Endodermal cell (in vitro differentiated cells): ENCODE results near the gene TMEM176A. TPM values are rescaled to one million over a fixed set of nuclear protein-coding genes. Genes with fewer than 3 reads are reported as not detected.

Experiments used
- DNase-seq: peaks from one replicate; pipeline ENCODE4 v3.0.0-alpha.2; 2017
- H3K27ac ChIP-seq: 2 replicates; pipeline ENCODE4 v1.5.1; 2013; ENCODE audit warnings: mild to moderate bottlenecking, low read depth, low read length, moderate library complexity
- H3K27me3 ChIP-seq: 2 replicates; pipeline ENCODE4 v1.6.1; 2013; ENCODE audit warnings: mild to moderate bottlenecking, low read length, moderate library complexity; ENCODE audit not compliant: insufficient read depth, control insufficient read depth, poor library complexity, severe bottlenecking
- H3K36me3 ChIP-seq: 2 replicates; pipeline ENCODE4 v1.7.0; 2013; ENCODE audit warnings: mild to moderate bottlenecking, low read length, moderate library complexity; ENCODE audit not compliant: control insufficient read depth, insufficient read depth
- H3K4me1 ChIP-seq: one replicate; pipeline ENCODE4 v1.7.0; 2013; ENCODE audit warnings: low read length; ENCODE audit not compliant: control insufficient read depth, insufficient read depth
- H3K4me3 ChIP-seq: 2 replicates; pipeline ENCODE4 v1.5.1; 2013; ENCODE audit warnings: mild to moderate bottlenecking, low read length, moderate library complexity
- H3K9ac ChIP-seq: 2 replicates; pipeline ENCODE4 v1.6.1; 2013; ENCODE audit warnings: mild to moderate bottlenecking, low read length, moderate library complexity; ENCODE audit not compliant: poor library complexity, severe bottlenecking; ENCODE audit errors: extremely low read depth
- H3K9me3 ChIP-seq: 2 replicates; pipeline ENCODE4 v1.6.1; 2013; ENCODE audit warnings: mild to moderate bottlenecking, low read length, moderate library complexity; ENCODE audit not compliant: control insufficient read depth
- H3K27ac Mint-ChIP-seq: 2 replicates; pipeline ENCODE4 v1.8.0; 2020; ENCODE audit warnings: mixed read lengths
- H3K27me3 Mint-ChIP-seq: 2 replicates; pipeline ENCODE4 v1.8.0; 2021; ENCODE audit warnings: mild to moderate bottlenecking, mixed read lengths; ENCODE audit not compliant: insufficient read depth
- H3K36me3 Mint-ChIP-seq: 2 replicates; pipeline ENCODE4 v1.8.0; 2020; ENCODE audit warnings: low read depth, mixed read lengths
- H3K4me1 Mint-ChIP-seq: 2 replicates; pipeline ENCODE4 v1.8.0; 2020; ENCODE audit warnings: mixed read lengths
- H3K4me3 Mint-ChIP-seq: 2 replicates; pipeline ENCODE4 v1.8.0; 2020; ENCODE audit warnings: mild to moderate bottlenecking, moderate library complexity, mixed read lengths
- H3K9me3 Mint-ChIP-seq: 2 replicates; pipeline ENCODE4 v1.8.0; 2020; ENCODE audit warnings: mild to moderate bottlenecking, mixed read lengths
- WGBS, 2 experiments: methylation state at CpG; one replicate each; pipeline versions ENCODE4 v1.1.5 to v1.1.7; 2013; ENCODE audit warnings: missing lambda C conversion rate in 2 of 2, mixed read lengths in 1 of 2; ENCODE audit not compliant: insufficient coverage in 1 of 2, insufficient read length in 1 of 2; 5-methylcytosine and 5-hydroxymethylcytosine counted together
- total RNA-seq, 2 donors: library from RNA; stranded (reverse); fragmentation: NEBNext Ultra II Directional in 1 of 2; extraction: Animal tissue kit (Norgen Biotek cat#: 25700) in 1 of 2; gene quantifications; 2 replicates in 1 of 2; 3 replicates in 1 of 2; pipeline ENCODE4 v1.2.1, GENCODE V29; 2021
- TF ChIP-seq, protein P1 (sequence below): fragments of 200-600 bp; sonication (generic); conservative IDR thresholded peaks from 2 replicates; pipeline ENCODE4 v1.5.0; 2021; ENCODE audit warnings: antibody characterized with exemption, mild to moderate bottlenecking

Gene TMEM176A
- total RNA-seq, 2 donors from 2014 or later = not detected

DNA sequence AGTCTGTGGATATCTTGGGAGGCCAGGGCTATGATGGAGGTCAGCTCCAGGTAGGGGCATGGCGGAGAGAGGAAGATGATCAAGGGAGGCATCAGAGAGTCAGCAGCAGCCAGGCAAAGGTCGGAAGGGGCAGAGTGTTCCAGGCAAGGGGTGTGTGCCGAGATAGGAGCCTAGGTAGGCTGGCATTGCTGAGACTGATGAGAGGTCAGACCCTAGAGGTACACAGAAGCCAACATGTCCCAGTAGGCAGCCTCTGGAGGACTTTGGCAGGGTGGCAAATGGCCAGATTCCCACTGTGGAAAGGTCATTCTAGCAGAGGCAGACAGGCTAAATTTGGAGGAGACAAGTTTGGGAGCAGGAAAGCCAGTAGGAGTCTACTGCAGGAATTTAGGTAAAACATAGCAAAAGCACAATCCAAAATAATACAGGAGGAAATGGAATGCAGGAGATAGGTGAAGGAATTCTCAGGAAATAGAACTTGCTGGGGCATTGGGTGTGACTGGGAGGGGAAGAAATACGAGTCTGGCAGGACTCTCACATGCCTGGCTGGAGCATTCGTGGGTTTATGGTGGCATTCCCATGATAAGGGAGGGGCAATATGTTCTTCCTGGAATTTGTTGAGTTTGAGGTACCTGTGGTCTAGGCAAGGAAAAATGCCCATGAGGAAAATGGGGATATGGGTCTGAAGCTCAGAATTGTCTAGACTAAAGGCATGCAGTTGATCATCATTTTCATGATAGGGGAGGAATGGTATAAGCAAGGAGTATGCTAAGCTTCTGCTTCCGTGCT, 25.7 kb downstream of the TMEM176A start:
- TF ChIP-seq, protein P1, sequence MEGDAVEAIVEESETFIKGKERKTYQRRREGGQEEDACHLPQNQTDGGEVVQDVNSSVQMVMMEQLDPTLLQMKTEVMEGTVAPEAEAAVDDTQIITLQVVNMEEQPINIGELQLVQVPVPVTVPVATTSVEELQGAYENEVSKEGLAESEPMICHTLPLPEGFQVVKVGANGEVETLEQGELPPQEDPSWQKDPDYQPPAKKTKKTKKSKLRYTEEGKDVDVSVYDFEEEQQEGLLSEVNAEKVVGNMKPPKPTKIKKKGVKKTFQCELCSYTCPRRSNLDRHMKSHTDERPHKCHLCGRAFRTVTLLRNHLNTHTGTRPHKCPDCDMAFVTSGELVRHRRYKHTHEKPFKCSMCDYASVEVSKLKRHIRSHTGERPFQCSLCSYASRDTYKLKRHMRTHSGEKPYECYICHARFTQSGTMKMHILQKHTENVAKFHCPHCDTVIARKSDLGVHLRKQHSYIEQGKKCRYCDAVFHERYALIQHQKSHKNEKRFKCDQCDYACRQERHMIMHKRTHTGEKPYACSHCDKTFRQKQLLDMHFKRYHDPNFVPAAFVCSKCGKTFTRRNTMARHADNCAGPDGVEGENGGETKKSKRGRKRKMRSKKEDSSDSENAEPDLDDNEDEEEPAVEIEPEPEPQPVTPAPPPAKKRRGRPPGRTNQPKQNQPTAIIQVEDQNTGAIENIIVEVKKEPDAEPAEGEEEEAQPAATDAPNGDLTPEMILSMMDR = no peak
- Histone ChIP-seq H3K9ac (no peak overlapping the region), H3K27ac (no peak overlapping the region), H3K4me1 (no peaks in the 10 kb centered on the region), H3K36me3 (no peaks in the 10 kb centered on the region), H3K27me3 (no peaks in the 10 kb centered on the region), H3K9me3 (no peaks in the 10 kb centered on the region), H3K4me3 (no peak overlapping the region)
- 84 to 92% methylated on average over 5 to 6 of the region's 6 CpGs for whole genome bisulfite sequencing, 2 experiments
- peaks cover 11% of the 10 kb centered on the region for H3K27me3 Mint-ChIP-seq
- no peak overlapping the region for H3K4me3 Mint-ChIP-seq
- no peak for DNase-seq
- H3K36me3 Mint-ChIP-seq = no peaks in the 10 kb centered on the region
- H3K27ac Mint-ChIP-seq = no peak overlapping the region
- no peaks in the 10 kb centered on the region for H3K4me1 Mint-ChIP-seq
- H3K9me3 Mint-ChIP-seq = no peaks in the 10 kb centered on the region

DNA sequence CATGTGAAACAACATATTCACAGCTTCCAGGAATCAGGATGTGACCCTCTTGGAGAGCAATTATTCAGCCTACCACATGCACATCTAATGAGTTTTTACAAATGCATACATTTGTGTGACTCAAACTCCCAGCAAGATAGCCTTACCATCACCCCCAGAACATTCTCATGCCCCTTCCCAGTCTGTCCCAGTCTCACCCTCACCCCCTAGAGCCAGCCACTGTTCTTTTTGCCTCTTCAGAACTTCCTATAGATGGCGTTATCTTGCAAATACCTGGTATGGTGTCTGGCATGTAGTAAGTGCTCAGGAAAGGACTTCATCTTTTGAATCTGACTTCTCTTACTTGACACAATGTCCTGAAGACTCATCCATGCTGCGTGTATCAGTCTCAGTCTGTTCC, 27.8 kb downstream of the TMEM176A start:
- Histone ChIP-seq H3K36me3 (no peaks in the 10 kb centered on the region), H3K27ac (no peak overlapping the region), H3K9me3 (no peaks in the 10 kb centered on the region), H3K27me3 (no peaks in the 10 kb centered on the region), H3K9ac (no peak overlapping the region), H3K4me3 (no peak overlapping the region), H3K4me1 (no peaks in the 10 kb centered on the region)
- WGBS, 2 experiments = 81 to 100% methylated on average over 2 of the region's 2 CpGs
- TF ChIP-seq, protein P1 = no peak
- H3K27ac Mint-ChIP-seq = no peak overlapping the region
- DNase-seq = no peak
- H3K4me3 Mint-ChIP-seq = no peak overlapping the region
- no peaks in the 10 kb centered on the region for H3K4me1 Mint-ChIP-seq
- H3K27me3 Mint-ChIP-seq = peaks cover 9% of the 10 kb centered on the region
- no peaks in the 10 kb centered on the region for H3K36me3 Mint-ChIP-seq
- H3K9me3 Mint-ChIP-seq = no peaks in the 10 kb centered on the region

DNA sequence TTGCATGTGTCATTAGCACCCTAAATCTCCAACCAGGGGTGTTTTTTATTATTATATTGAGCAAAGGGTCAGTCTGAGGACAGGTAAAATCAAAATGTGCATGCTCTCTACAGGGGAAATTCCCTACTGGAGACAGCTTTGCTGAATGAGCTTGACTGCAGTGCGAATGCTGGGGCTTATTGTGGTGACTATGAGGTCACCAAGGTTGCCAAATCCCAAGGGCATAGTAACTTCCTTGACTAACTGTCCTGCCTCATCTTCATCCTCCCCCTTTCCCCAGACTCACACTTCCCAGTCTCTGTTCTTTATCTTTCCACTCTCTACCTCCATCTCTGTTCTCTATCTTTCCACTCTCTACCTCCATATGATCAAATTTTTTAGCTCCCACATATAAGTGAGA, 28.9 kb downstream of the TMEM176A start:
- Mint-ChIP-seq H3K4me3 (no peak overlapping the region), H3K27me3 (peaks cover 9% of the 10 kb centered on the region), H3K4me1 (no peaks in the 10 kb centered on the region), H3K27ac (no peak overlapping the region), H3K36me3 (no peaks in the 10 kb centered on the region), H3K9me3 (no peaks in the 10 kb centered on the region)
- H3K9ac ChIP-seq = no peak overlapping the region
- WGBS, 2 experiments = 72% methylated on average over 1 of the region's 1 CpG; no CpG with 5 or more reads in 1 of the 2 experiments
- no peak for DNase-seq
- H3K4me1 ChIP-seq = no peaks in the 10 kb centered on the region
- H3K27ac ChIP-seq = no peak overlapping the region
- no peaks in the 10 kb centered on the region for H3K9me3 ChIP-seq
- no peak overlapping the region for H3K4me3 ChIP-seq
- H3K27me3 ChIP-seq = no peaks in the 10 kb centered on the region
- TF ChIP-seq, protein P1 = no peak
- H3K36me3 ChIP-seq = no peaks in the 10 kb centered on the region
